HG03439 (cell line): ENCODE results near the gene GPR153.

Source experiments
- ATAC-seq: cut with Tn5 transposase; IDR thresholded peaks from one replicate; pipeline ENCODE4 v1.9.1; 2021; ENCODE audit warnings: mild to moderate bottlenecking, moderate library complexity; ENCODE audit not compliant: unreplicated experiment

The GPR153 gene

GRCh38 chr1:6287431-6287886 lies 26.6 kb upstream of the GPR153 start:
- no peak for ATAC-seq

GRCh38 chr1:6287029-6287428 lies 26.1 kb upstream of the GPR153 start:
- ATAC-seq: no peak

- no peak for ATAC-seq
Measured at GRCh38 chr1:6286266-6286665, 25.4 kb upstream of the GPR153 start.

GRCh38 chr1:6285336-6285735 lies 24.4 kb upstream of the GPR153 start:
- no peak for ATAC-seq

GRCh38 chr1:6282577-6283270 lies 21.8 kb upstream of the GPR153 start:
- no peak for ATAC-seq

GRCh38 chr1:6281511-6282402 lies 20.9 kb upstream of the GPR153 start:
- no peak for ATAC-seq

GRCh38 chr1:6280761-6281451 lies 20.0 kb upstream of the GPR153 start:
- no peak for ATAC-seq

- ATAC-seq: no peak
Measured at GRCh38 chr1:6279613-6280383, 18.9 kb upstream of the GPR153 start.

- no peak for ATAC-seq
Measured at GRCh38 chr1:6279066-6279465, 18.2 kb upstream of the GPR153 start.

- ATAC-seq: no peak
Measured at GRCh38 chr1:6278263-6278662, 17.4 kb upstream of the GPR153 start.

- no peak for ATAC-seq
Measured at GRCh38 chr1:6276811-6277555, 16.1 kb upstream of the GPR153 start.

GRCh38 chr1:6275826-6276782 lies 15.2 kb upstream of the GPR153 start:
- ATAC-seq: no peak

GRCh38 chr1:6274622-6275139 lies 13.8 kb upstream of the GPR153 start:
- ATAC-seq: no peak

- no peak for ATAC-seq
Measured at GRCh38 chr1:6274102-6274501, 13.2 kb upstream of the GPR153 start.

- no peak for ATAC-seq
Measured at GRCh38 chr1:6273380-6273891, 12.5 kb upstream of the GPR153 start.

- ATAC-seq: no peak
Measured at GRCh38 chr1:6272868-6273267, 12.0 kb upstream of the GPR153 start.

- no peak for ATAC-seq
Measured at GRCh38 chr1:6272452-6272851, 11.6 kb upstream of the GPR153 start.

- ATAC-seq: no peak
Measured at GRCh38 chr1:6271554-6271953, 10.7 kb upstream of the GPR153 start.
